Fibroblast of lung (primary cell): Measurements from ENCODE around the gene KLHL42. TPM values are rescaled to one million over a fixed set of nuclear protein-coding genes. Genes with fewer than 3 reads are reported as not detected.

Experiments used
- DNase-seq, 2 donors: peaks; one replicate each; pipeline versions ENCODE4 v3.0.0 to v3.0.0-alpha.2; 2010; ENCODE audit warnings: low read depth in 2 of 2
- H2AFZ ChIP-seq: 2 replicates; pipeline ENCODE4 v1.5.1; 2012; ENCODE audit warnings: low read length, control low read depth, inconsistent platforms
- H3K27ac ChIP-seq: 2 replicates; pipeline ENCODE4 v1.5.1; 2011; ENCODE audit warnings: low read length, control low read depth; ENCODE audit not compliant: insufficient read depth
- H3K27me3 ChIP-seq: 2 replicates; pipeline ENCODE4 v1.5.1; 2011; ENCODE audit warnings: mild to moderate bottlenecking, low read length; ENCODE audit not compliant: control insufficient read depth, insufficient read depth
- H3K36me3 ChIP-seq: 2 replicates; pipeline ENCODE4 v1.5.1; 2011; ENCODE audit warnings: low read length; ENCODE audit not compliant: control insufficient read depth, insufficient read depth
- H3K4me1 ChIP-seq: 2 replicates; pipeline ENCODE4 v1.5.1; 2011; ENCODE audit warnings: low read length; ENCODE audit not compliant: control insufficient read depth, insufficient read depth; ENCODE audit errors: extremely low read depth
- H3K4me2 ChIP-seq: 2 replicates; pipeline ENCODE4 v1.5.1; 2011; ENCODE audit warnings: low read length, control low read depth; ENCODE audit not compliant: insufficient read depth; ENCODE audit errors: extremely low read depth
- H3K4me3 ChIP-seq, 4 experiments: fragments of 200-600 bp in 1 of 4; sonication (generic) in 1 of 4; replicated peaks in 1 of 4; 2 replicates each; pipeline ENCODE4 v1.5.1; 2011 to 2016; ENCODE audit warnings: low read length in 4 of 4, low read depth in 3 of 4, mild to moderate bottlenecking in 3 of 4, control low read depth in 2 of 4, inconsistent platforms in 1 of 4, mixed read lengths in 1 of 4; ENCODE audit not compliant: insufficient read depth in 1 of 4; ENCODE audit errors: control extremely low read depth in 1 of 4
- H3K79me2 ChIP-seq: 2 replicates; pipeline ENCODE4 v1.5.1; 2012; ENCODE audit warnings: mild to moderate bottlenecking, low read length, inconsistent platforms; ENCODE audit not compliant: control insufficient read depth, insufficient read depth
- H3K9ac ChIP-seq: 2 replicates; pipeline ENCODE4 v1.5.1; 2011; ENCODE audit warnings: mild to moderate bottlenecking, low read length, control low read depth; ENCODE audit not compliant: insufficient read depth
- H3K9me3 ChIP-seq: 2 replicates; pipeline ENCODE4 v1.5.1; 2012; ENCODE audit warnings: low read depth, low read length; ENCODE audit not compliant: control insufficient read depth, insufficient read depth
- H4K20me1 ChIP-seq: 2 replicates; pipeline ENCODE4 v1.5.1; 2011; ENCODE audit warnings: low read length; ENCODE audit not compliant: control insufficient read depth, insufficient read depth; ENCODE audit errors: extremely low read depth
- EZH2 ChIP-seq: IDR thresholded peaks from 2 replicates; pipeline ENCODE4 v1.5.1; 2012; ENCODE audit warnings: low read length, control low read depth, mild to moderate bottlenecking; ENCODE audit errors: missing control alignments
- polyA plus RNA-seq, 2 donors: library from polyadenylated mRNA; depleted of rRNA in 1 of 2; stranded (reverse) in 1 of 2; unstranded in 1 of 2; fragments of >200 nt; gene quantifications; 2 replicates each; pipeline ENCODE4 v1.2.1, GENCODE V29; 2011 to 2012; ENCODE audit warnings: missing spikeins in 1 of 2
- total RNA-seq: library from RNA; depleted of rRNA; stranded (reverse); fragments of >200 nt; gene quantifications from 2 replicates; pipeline ENCODE4 v1.2.1, GENCODE V29; 2014
- TF ChIP-seq, protein P1 (sequence below), 2 donors: IDR thresholded peaks in 1 of 2; conservative IDR thresholded peaks in 1 of 2; 1 replicate in 1 of 2; 2 replicates in 1 of 2; pipeline ENCODE4 v1.5.1; 2011 to 2012; ENCODE audit warnings: low read length in 2 of 2, control low read depth in 1 of 2, inconsistent platforms in 1 of 2, low read depth in 1 of 2, mild to moderate bottlenecking in 1 of 2

The KLHL42 gene
- total and polyA plus RNA-seq, 2 donors (not counting 1 experiment from before 2014, with no cell fraction given) = 16.6 to 25.3 TPM

DNA sequence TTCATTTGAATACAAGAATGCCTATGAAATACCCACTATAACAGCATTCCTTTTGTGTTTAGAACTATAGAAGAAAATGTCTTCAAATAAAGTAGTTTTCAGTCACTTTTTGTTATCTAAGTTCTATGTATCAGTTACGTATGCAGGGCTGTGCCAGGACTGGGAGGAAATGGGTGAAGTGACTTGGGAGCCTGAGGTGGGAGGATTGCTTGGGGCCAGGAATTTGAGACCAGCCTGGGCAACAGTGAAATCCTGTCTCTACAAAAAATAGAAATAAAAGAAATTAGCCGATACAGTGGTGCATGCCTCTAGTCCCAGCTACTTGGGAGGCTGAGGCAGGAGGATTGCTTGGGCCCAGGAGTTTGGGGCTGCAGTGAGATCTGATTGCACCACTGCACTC lies 22.9 kb downstream of the KLHL42 start:
- Histone ChIP-seq H3K9ac (no peak overlapping the region), H3K4me1 (no peaks in the 10 kb centered on the region), H2AFZ (no peak overlapping the region), H3K79me2 (no peaks in the 10 kb centered on the region), H4K20me1 (no peaks in the 10 kb centered on the region), H3K9me3 (no peaks in the 10 kb centered on the region), H3K36me3 (peaks cover 1% of the 10 kb centered on the region), H3K27me3 (no peaks in the 10 kb centered on the region), H3K4me2 (no peak overlapping the region), H3K27ac (no peak overlapping the region), H3K4me3 (no peak overlapping the region)
- no peak for TF ChIP-seq EZH2
- TF ChIP-seq, protein P1, sequence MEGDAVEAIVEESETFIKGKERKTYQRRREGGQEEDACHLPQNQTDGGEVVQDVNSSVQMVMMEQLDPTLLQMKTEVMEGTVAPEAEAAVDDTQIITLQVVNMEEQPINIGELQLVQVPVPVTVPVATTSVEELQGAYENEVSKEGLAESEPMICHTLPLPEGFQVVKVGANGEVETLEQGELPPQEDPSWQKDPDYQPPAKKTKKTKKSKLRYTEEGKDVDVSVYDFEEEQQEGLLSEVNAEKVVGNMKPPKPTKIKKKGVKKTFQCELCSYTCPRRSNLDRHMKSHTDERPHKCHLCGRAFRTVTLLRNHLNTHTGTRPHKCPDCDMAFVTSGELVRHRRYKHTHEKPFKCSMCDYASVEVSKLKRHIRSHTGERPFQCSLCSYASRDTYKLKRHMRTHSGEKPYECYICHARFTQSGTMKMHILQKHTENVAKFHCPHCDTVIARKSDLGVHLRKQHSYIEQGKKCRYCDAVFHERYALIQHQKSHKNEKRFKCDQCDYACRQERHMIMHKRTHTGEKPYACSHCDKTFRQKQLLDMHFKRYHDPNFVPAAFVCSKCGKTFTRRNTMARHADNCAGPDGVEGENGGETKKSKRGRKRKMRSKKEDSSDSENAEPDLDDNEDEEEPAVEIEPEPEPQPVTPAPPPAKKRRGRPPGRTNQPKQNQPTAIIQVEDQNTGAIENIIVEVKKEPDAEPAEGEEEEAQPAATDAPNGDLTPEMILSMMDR (conservative IDR thresholded peaks at IDR 0.05 in 1 of 2, IDR thresholded peaks at IDR 0.05 in 1 of 2; ENCODE audit: low read depth in 1 of 2, low read length in 2 of 2) = no peak
- DNase-seq = no peak

DNA sequence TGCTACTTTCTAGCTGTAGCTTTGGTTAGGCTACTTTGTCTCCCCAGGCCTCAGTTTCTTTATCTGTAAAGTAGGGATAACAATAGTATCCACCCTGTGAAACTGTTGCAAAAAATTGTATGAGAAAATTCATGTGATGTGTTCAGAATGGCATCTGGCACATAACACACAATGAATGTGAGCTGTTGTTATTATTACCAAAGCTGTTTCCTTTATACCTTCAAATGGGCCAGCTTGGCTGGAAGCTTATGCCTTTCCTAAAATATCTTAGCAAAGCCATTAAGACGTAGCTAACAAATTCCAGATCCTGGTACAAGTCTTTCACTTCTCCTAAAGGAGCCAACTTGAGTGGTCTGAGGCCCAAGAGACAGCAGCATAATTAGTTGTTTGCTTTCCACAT lies 25.2 kb downstream of the KLHL42 start:
- no peaks in the 10 kb centered on the region for H4K20me1 ChIP-seq
- H3K4me3 ChIP-seq = no peak overlapping the region
- H3K79me2 ChIP-seq = no peaks in the 10 kb centered on the region
- H3K27me3 ChIP-seq = peaks cover 2% of the 10 kb centered on the region
- no peak overlapping the region for H3K4me2 ChIP-seq
- H3K36me3 ChIP-seq = no peaks in the 10 kb centered on the region
- H3K27ac ChIP-seq = no peak overlapping the region
- H2AFZ ChIP-seq = no peak overlapping the region
- TF ChIP-seq, protein P1 (conservative IDR thresholded peaks at IDR 0.05 in 1 of 2, IDR thresholded peaks at IDR 0.05 in 1 of 2; ENCODE audit: low read depth in 1 of 2, low read length in 2 of 2) = no peak
- no peak for TF ChIP-seq EZH2
- DNase-seq = no peak
- no peak overlapping the region for H3K9ac ChIP-seq
- no peaks in the 10 kb centered on the region for H3K4me1 ChIP-seq
- H3K9me3 ChIP-seq = no peaks in the 10 kb centered on the region

DNA sequence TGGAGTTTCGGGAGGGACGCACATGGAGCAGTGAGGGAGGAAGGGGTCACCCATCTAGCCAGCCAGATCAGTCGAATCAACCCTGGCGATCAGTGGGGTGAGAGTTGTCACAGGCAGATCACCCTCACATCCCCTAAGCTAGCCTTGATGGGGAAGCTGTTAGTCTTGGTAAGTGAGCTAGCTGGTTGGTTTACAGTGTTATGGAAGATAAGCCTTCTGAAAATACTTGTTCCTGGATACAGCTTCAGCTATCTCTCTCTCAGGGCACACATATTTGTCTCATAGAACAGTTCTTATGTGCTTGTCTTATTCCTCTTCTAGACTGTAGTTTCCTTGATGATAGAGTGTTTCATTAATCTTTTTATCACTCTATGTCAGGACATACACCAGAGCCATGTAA lies 26.2 kb downstream of the KLHL42 start:
- no peaks in the 10 kb centered on the region for H3K9me3 ChIP-seq
- no peak overlapping the region for H3K4me2 ChIP-seq
- H2AFZ ChIP-seq = no peak overlapping the region
- DNase-seq = no peak
- peaks cover 2% of the 10 kb centered on the region for H3K27me3 ChIP-seq
- H3K4me1 ChIP-seq = no peaks in the 10 kb centered on the region
- H3K36me3 ChIP-seq = no peaks in the 10 kb centered on the region
- H3K79me2 ChIP-seq = no peaks in the 10 kb centered on the region
- H3K27ac ChIP-seq = no peak overlapping the region
- H4K20me1 ChIP-seq = no peaks in the 10 kb centered on the region
- TF ChIP-seq EZH2 = no peak
- TF ChIP-seq, protein P1 (conservative IDR thresholded peaks at IDR 0.05 in 1 of 2, IDR thresholded peaks at IDR 0.05 in 1 of 2; ENCODE audit: low read depth in 1 of 2, low read length in 2 of 2) = no peak
- H3K9ac ChIP-seq = no peak overlapping the region
- no peak overlapping the region for H3K4me3 ChIP-seq
